Measurements from ENCODE around the gene MCHR1. TPM values are rescaled to one million over a fixed set of nuclear protein-coding genes. Genes with fewer than 3 reads are reported as not detected.

The MCHR1 gene
- total RNA-seq, 6 donors from 2014 or later = 1.00 TPM; not detected in 5

DNA sequence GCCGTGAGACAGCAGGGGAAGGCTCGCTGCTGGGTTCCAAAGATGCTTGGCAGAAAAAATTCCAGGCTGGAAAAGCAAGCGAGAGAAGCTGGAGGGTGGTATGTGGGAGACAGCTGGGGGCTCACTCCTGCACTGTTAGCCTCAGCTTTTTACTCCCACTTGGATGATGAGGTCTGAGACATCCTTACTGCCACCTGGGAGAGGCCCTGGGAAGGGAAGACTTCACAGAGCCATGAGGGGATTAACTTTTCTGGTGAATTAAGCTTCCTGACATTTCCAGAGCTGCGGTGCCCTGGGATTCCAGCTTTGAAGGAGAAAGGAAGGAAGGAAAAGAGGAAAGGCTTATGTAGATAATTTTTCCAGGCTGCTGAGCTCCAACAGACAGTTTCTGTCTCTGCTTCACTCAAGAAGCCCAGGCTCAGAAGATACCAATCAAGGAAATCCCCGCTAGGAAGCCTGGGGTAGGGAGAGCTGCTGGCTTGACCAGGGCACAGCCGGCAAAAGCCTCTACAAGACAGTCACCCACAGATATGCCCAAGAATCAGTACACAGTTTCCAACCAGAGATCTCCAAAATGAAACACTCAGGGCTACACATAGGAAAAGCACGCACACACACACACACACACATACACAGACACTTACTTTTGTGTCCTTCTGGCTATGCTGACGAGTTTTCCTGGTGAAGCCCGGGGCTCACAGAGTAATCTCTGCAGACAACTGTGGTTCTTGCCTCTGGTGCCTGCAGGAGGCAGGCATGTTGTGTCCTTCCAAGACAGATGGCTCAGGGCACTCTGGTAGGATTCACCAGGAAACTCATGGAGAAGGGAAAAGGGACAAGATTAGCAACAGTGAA is 907 bp downstream of the MCHR1 start:
- TF ChIP-seq, protein P1, sequence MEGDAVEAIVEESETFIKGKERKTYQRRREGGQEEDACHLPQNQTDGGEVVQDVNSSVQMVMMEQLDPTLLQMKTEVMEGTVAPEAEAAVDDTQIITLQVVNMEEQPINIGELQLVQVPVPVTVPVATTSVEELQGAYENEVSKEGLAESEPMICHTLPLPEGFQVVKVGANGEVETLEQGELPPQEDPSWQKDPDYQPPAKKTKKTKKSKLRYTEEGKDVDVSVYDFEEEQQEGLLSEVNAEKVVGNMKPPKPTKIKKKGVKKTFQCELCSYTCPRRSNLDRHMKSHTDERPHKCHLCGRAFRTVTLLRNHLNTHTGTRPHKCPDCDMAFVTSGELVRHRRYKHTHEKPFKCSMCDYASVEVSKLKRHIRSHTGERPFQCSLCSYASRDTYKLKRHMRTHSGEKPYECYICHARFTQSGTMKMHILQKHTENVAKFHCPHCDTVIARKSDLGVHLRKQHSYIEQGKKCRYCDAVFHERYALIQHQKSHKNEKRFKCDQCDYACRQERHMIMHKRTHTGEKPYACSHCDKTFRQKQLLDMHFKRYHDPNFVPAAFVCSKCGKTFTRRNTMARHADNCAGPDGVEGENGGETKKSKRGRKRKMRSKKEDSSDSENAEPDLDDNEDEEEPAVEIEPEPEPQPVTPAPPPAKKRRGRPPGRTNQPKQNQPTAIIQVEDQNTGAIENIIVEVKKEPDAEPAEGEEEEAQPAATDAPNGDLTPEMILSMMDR (IDR thresholded peaks at IDR 0.05) = no peak
- no peak for TF ChIP-seq EP300 (IDR thresholded peaks at IDR 0.05)
- no peak for TF ChIP-seq POLR2A (IDR thresholded peaks at IDR 0.05)
- TF ChIP-seq POLR2AphosphoS5 (IDR thresholded peaks at IDR 0.05) = no peak
- no peak for ATAC-seq (ENCODE audit: low FRiP score in 2 of 2)
- no peaks in the 10 kb centered on the region for H3K9me3 ChIP-seq
- WGBS, 2 donors = 42 to 45% methylated on average over 9 of the region's 9 CpGs
- no peak for DNase-seq
- H3K4me3 ChIP-seq = no peak overlapping the region
- H3K36me3 ChIP-seq = no peaks in the 10 kb centered on the region
- H3K4me1 ChIP-seq = peaks cover 9 to 22% (median 10%) of the 10 kb centered on the region in 4 donors
- no peak overlapping the region for H3K27ac ChIP-seq
- H3K27me3 ChIP-seq = no peaks in the 10 kb centered on the region

DNA sequence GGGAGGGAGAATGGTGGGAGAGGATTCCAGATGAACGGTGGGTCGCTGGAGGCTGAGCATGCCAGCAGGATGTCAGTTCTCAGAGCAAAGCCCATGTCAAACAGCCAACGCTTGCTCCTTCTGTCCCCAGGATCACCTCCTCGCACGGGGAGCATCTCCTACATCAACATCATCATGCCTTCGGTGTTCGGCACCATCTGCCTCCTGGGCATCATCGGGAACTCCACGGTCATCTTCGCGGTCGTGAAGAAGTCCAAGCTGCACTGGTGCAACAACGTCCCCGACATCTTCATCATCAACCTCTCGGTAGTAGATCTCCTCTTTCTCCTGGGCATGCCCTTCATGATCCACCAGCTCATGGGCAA is 1.5 kb downstream of the MCHR1 start:
- Histone ChIP-seq H3K9me3 (no peaks in the 10 kb centered on the region), H3K27me3 (no peaks in the 10 kb centered on the region), H3K27ac (no peak overlapping the region), H3K4me3 (no peak overlapping the region), H3K4me1 (peaks cover 9 to 22% (median 10%) of the 10 kb centered on the region in 4 donors), H3K36me3 (no peaks in the 10 kb centered on the region)
- TF ChIP-seq POLR2AphosphoS5 (IDR thresholded peaks at IDR 0.05) (no peak), POLR2A (IDR thresholded peaks at IDR 0.05) (no peak), EP300 (IDR thresholded peaks at IDR 0.05) (no peak)
- TF ChIP-seq, protein P1 (IDR thresholded peaks at IDR 0.05) = no peak
- DNase-seq (no peak), ATAC-seq (ENCODE audit: low FRiP score in 2 of 2) (no peak)
- 86 to 88% methylated on average over 15 of the region's 15 CpGs for WGBS, 2 donors

DNA sequence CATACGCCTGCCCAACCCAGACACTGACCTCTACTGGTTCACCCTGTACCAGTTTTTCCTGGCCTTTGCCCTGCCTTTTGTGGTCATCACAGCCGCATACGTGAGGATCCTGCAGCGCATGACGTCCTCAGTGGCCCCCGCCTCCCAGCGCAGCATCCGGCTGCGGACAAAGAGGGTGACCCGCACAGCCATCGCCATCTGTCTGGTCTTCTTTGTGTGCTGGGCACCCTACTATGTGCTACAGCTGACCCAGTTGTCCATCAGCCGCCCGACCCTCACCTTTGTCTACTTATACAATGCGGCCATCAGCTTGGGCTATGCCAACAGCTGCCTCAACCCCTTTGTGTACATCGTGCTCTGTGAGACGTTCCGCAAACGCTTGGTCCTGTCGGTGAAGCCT is 2.2 kb downstream of the MCHR1 start:
- peaks cover 9 to 22% (median 10%) of the 10 kb centered on the region in 4 donors for H3K4me1 ChIP-seq
- DNase-seq = no peak
- no peaks in the 10 kb centered on the region for H3K27me3 ChIP-seq
- no peak overlapping the region for H3K27ac ChIP-seq
- no peak for ATAC-seq (ENCODE audit: low FRiP score in 2 of 2)
- no peaks in the 10 kb centered on the region for H3K9me3 ChIP-seq
- H3K4me3 ChIP-seq = no peak overlapping the region
- TF ChIP-seq EP300 (IDR thresholded peaks at IDR 0.05) (no peak), POLR2A (IDR thresholded peaks at IDR 0.05) (no peak)
- WGBS, 2 donors = 93 to 95% methylated on average over 18 to 19 of the region's 19 CpGs
- H3K36me3 ChIP-seq = no peaks in the 10 kb centered on the region

DNA sequence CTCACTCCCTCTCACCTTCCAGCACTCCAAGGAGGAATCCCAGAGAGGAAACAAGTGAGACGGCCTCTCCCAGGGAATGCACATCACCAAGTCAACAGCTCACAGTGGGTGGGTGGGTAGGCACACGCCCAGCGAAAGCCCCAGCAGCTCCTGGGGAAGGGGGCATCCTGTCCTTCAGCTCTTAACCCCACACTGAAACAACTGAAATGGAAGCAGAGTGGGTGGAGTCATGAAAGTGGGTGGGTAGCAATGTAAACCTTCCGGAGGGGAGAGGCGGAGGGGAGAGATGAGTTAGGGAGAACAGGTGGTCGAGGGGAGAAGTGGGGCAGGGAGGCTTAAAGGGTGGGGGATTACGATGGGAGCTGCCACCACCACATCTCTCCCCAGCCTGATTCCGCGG is 5.4 kb downstream of the MCHR1 start:
- Histone ChIP-seq H3K4me1 (peaks cover 4 to 17% (median 6%) of the 10 kb centered on the region in 4 donors), H3K36me3 (no peaks in the 10 kb centered on the region), H3K4me3 (no peak overlapping the region), H3K9me3 (no peaks in the 10 kb centered on the region), H3K27ac (no peak overlapping the region), H3K27me3 (no peaks in the 10 kb centered on the region)
- TF ChIP-seq POLR2A (IDR thresholded peaks at IDR 0.05) (no peak), EP300 (IDR thresholded peaks at IDR 0.05) (no peak), POLR2AphosphoS5 (IDR thresholded peaks at IDR 0.05) (no peak)
- TF ChIP-seq, protein P1 (IDR thresholded peaks at IDR 0.05) = no peak
- ATAC-seq (ENCODE audit: low FRiP score in 2 of 2) = no peak
- no peak for DNase-seq
- WGBS, 2 donors = 55 to 64% methylated on average over 9 of the region's 9 CpGs

DNA sequence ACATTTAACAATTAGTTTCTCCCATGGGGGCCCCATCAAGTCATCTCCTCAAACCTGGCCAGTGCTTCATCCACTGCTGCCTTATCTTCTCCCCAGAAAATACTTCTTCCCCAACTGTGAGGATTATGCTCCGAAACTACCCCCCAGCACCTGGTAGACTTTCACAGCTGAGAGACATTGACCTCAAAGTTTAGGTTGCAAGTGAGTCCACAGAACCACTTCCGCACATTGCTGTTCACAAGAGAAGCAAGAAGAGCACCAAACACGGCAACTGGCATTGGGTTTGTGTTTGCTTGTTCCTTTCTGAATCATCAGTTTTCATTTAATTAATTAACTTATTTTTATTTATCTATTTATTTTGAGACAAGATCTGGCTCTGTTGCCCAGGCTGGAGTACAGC is 6.1 kb downstream of the MCHR1 start:
- Histone ChIP-seq H3K4me1 (peaks cover 0 to 10% (median 3%) of the 10 kb centered on the region in 4 donors), H3K27ac (no peak overlapping the region), H3K27me3 (no peaks in the 10 kb centered on the region), H3K36me3 (no peaks in the 10 kb centered on the region), H3K9me3 (no peaks in the 10 kb centered on the region), H3K4me3 (no peak overlapping the region)
- ATAC-seq (ENCODE audit: low FRiP score in 2 of 2) (no peak), DNase-seq (no peak)
- 90 to 95% methylated on average over 3 of the region's 3 CpGs for WGBS, 2 donors
- TF ChIP-seq EP300 (IDR thresholded peaks at IDR 0.05) = no peak
- TF ChIP-seq, protein P1 (IDR thresholded peaks at IDR 0.05) = no peak
- no peak for TF ChIP-seq POLR2A (IDR thresholded peaks at IDR 0.05)
- no peak for TF ChIP-seq POLR2AphosphoS5 (IDR thresholded peaks at IDR 0.05)
